Erythroblast (primary cell): ENCODE measurements around the gene SLC44A3.

ENCODE experiments used
- GATA1 ChIP-seq: IDR thresholded peaks from 2 replicates; pipeline ENCODE4 v1.6.1; 2011; ENCODE audit warnings: low read depth, mild to moderate bottlenecking, control low read depth, low read length, moderate library complexity
- POLR2A ChIP-seq: IDR thresholded peaks from 2 replicates; pipeline ENCODE4 v1.6.1; 2011; ENCODE audit warnings: mild to moderate bottlenecking, low read length

- TF ChIP-seq POLR2A (no peak), GATA1 (no peak)
Measured at GRCh38 chr1:94797291-94797690, 22.9 kb upstream of the SLC44A3 start.
